Activated CD4-positive, alpha-beta T cell treated with anti-CD3 and anti-CD28 coated beads for 36 hours (primary cell): Measurements from ENCODE around the gene CDH3. TPM values are rescaled to one million over a fixed set of nuclear protein-coding genes. Genes with fewer than 3 reads are reported as not detected.
A peak's percentile ranks its signal among the peaks of the same experiment; 100 is the strongest.

ENCODE experiments used
- ATAC-seq: fragments of 200-7000 bp; cut with Tn5 transposase; one replicate; pipeline ENCODE4 v1.10.0; 2021; ENCODE audit warnings: mild to moderate bottlenecking, moderate library complexity
- CTCF ChIA-PET: fragments of 350-600 bp; sonication (Branson Sonifier 250); formaldehyde crosslinking; loops from one replicate; lab custom pipeline; 2021; ENCODE audit warnings: antibody characterized with exemption; lab: Charles Lee
- POLR2A ChIA-PET: fragments of 350-600 bp; sonication (Branson Sonifier 250); formaldehyde crosslinking; loops from one replicate; lab custom pipeline; 2021; ENCODE audit warnings: antibody characterized with exemption, inconsistent platforms; lab: Charles Lee
- DNase-seq: peaks from one replicate; pipeline ENCODE4 v3.0.0-alpha.2; 2020
- H3K27ac Mint-ChIP-seq: one replicate; pipeline ENCODE4 v1.8.0; 2021; ENCODE audit warnings: mixed read lengths
- H3K27me3 Mint-ChIP-seq: one replicate; pipeline ENCODE4 v1.8.0; 2021; ENCODE audit warnings: mixed read lengths
- H3K36me3 Mint-ChIP-seq: one replicate; pipeline ENCODE4 v1.8.0; 2021; ENCODE audit warnings: low read depth, mixed read lengths
- H3K4me1 Mint-ChIP-seq: one replicate; pipeline ENCODE4 v1.8.0; 2021; ENCODE audit warnings: mixed read lengths
- H3K4me3 Mint-ChIP-seq: one replicate; pipeline ENCODE4 v1.8.0; 2021; ENCODE audit warnings: mild to moderate bottlenecking, moderate library complexity, mixed read lengths
- H3K9me3 Mint-ChIP-seq: one replicate; pipeline ENCODE4 v1.8.0; 2021; ENCODE audit warnings: low read depth, mixed read lengths
- intact Hi-C, 2 experiments: fragments of 100-400 bp; cut with DNase I in 1 of 2; cut with micrococcal nuclease in 1 of 2; formaldehyde crosslinking; loops; one replicate each; pipeline versions ENCODE4 v1.14.2 to v1.15.1; 2022 to 2024; cut with DNase I, micrococcal nuclease
- total RNA-seq, 2 experiments: library from RNA; stranded (reverse); gene quantifications; one replicate each; pipeline ENCODE4 v1.2.3, GENCODE V29; 2021

CDH3 gene
- total RNA-seq, 2 experiments from 2014 or later: 7.3 to 9.1 TPM

DNA sequence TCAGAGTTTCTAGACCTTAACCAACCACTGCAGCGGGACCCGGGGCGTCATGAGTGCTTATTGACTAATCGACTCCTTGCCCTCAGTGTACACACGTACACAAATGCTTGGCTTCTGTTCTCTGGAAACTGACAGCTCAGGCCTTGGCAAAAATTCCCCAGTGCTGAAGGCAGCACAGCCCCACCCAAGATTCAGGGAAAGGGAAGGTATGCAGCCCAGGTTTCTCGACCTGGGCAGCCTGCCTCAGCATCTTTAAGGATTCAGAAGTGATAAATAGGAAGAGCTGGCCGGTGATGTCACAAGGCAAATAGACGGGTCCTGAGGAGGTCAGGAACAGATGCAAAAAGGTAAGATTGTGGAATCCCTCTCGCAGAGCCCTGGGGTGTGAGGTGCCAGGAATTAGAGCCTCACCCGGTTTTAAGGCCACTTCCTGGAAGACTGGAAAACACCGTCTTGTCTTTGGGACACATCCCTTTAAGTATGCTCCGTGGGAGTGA lies 9.0 kb upstream of the CDH3 start:
- no peaks in the 10 kb centered on the region for H3K36me3 Mint-ChIP-seq
- H3K27me3 Mint-ChIP-seq: peaks cover 11% of the 10 kb centered on the region
- peaks cover 12% of the 10 kb centered on the region for H3K4me1 Mint-ChIP-seq
- CTCF ChIA-PET: interaction anchor here (1.4 kb wide), 1 partner anchor 46 kb away, joined by 8 read pairs; no protein-coding TSS in a partner anchor
- POLR2A ChIA-PET: no interaction called here
- ATAC-seq: no peak
- intact Hi-C loops: no loop called here
- no peak overlapping the region for H3K4me3 Mint-ChIP-seq
- DNase-seq: no peak
- no peaks in the 10 kb centered on the region for H3K9me3 Mint-ChIP-seq
- H3K27ac Mint-ChIP-seq: no peak overlapping the region

DNA sequence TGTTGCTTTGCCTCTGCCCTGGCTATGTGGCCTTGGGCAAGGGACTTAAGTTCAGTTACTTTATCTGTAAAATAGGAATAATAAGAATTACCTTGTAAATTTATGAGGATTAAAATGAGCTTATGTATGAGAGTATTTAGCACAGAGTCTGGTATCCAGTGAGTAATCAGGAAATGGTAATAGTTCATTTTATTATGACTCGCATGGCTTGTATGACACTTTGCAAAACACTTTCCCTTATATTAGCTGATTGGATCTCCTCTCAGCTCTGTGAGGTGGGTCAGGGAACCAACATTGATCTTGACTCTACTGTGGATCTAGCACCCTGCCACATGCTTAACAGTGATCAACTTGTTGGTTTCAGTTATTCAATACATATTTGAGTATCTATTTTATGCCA lies 8.3 kb upstream of the CDH3 start:
- Mint-ChIP-seq H3K36me3 (no peaks in the 10 kb centered on the region), H3K4me1 (peaks cover 12% of the 10 kb centered on the region), H3K9me3 (no peaks in the 10 kb centered on the region), H3K4me3 (no peak overlapping the region), H3K27ac (no peak overlapping the region), H3K27me3 (peaks cover 12% of the 10 kb centered on the region)
- ATAC-seq: peak; percentile 87
- CTCF ChIA-PET: interaction anchor here (0.6 to 1.4 kb wide), 2 partner anchors 10 to 46 kb away, joined by 3 to 8 read pairs; no protein-coding TSS in a partner anchor
- intact Hi-C loops: no loop called here
- POLR2A ChIA-PET: interaction anchor here (0.6 to 0.8 kb wide), 2 partner anchors 11 to 488 kb away, joined by 3 to 4 read pairs; no protein-coding TSS in a partner anchor
- DNase-seq: no peak

DNA sequence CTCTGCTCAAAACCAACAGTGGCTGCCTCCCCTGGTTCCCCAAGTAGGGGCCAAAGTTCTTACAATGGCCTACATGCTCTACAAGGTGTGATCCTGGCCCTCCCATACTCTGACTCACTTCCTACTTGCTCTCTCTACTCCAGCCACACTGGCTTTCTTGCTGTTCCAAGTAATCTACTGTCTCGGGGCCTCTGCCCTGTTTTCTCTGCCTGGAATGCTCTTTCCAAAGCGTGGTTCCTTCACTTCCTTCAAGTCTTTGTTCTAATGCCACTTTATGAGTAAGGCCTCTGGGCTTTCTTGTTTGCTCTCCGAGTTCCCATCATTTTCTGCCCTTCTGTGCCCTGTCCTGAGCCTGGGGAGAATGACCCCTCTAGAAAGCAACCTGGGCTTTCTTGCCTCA lies 4.1 kb upstream of the CDH3 start:
- ChIA-PET POLR2A (no interaction called here), CTCF (interaction anchor here (0.7 kb wide), 1 partner anchor 44 kb away, joined by 3 read pairs; no protein-coding TSS in a partner anchor)
- no peaks in the 10 kb centered on the region for H3K36me3 Mint-ChIP-seq
- no peaks in the 10 kb centered on the region for H3K9me3 Mint-ChIP-seq
- peaks cover 30% of the 10 kb centered on the region for H3K27me3 Mint-ChIP-seq
- DNase-seq (no peak), ATAC-seq (peak; percentile 40)
- no peak overlapping the region for H3K4me3 Mint-ChIP-seq
- intact Hi-C loops: no loop called here
- peaks cover 15% of the 10 kb centered on the region for H3K4me1 Mint-ChIP-seq
- no peak overlapping the region for H3K27ac Mint-ChIP-seq

DNA sequence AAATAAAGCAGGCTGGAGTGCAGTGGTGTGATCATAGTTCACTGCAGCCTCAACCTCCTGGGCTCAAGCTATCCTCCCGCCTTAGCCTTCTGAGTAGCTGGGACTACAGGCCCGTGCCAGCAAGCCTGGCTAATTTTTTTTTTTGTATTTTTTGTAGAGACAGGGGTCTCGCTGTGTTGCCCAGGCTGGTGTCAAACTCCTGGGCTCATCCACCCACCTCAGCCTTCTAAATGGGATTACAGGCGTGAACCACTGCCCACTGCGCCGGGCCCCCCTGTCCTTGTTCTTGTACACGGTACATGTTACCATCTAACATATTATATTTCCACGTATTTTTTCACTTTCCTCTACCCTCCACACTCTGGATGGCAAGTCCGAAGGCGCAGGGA lies 3.1 kb upstream of the CDH3 start:
- DNase-seq (no peak), ATAC-seq (no peak)
- Mint-ChIP-seq H3K4me1 (peaks cover 10% of the 10 kb centered on the region), H3K27me3 (peaks cover 34% of the 10 kb centered on the region), H3K27ac (no peak overlapping the region), H3K36me3 (no peaks in the 10 kb centered on the region), H3K9me3 (no peaks in the 10 kb centered on the region), H3K4me3 (no peak overlapping the region)
- CTCF ChIA-PET: interaction anchor here (0.7 kb wide), 1 partner anchor 664 kb away, joined by 3 read pairs; no protein-coding TSS in a partner anchor
- intact Hi-C loops: no loop called here
- POLR2A ChIA-PET: no interaction called here

DNA sequence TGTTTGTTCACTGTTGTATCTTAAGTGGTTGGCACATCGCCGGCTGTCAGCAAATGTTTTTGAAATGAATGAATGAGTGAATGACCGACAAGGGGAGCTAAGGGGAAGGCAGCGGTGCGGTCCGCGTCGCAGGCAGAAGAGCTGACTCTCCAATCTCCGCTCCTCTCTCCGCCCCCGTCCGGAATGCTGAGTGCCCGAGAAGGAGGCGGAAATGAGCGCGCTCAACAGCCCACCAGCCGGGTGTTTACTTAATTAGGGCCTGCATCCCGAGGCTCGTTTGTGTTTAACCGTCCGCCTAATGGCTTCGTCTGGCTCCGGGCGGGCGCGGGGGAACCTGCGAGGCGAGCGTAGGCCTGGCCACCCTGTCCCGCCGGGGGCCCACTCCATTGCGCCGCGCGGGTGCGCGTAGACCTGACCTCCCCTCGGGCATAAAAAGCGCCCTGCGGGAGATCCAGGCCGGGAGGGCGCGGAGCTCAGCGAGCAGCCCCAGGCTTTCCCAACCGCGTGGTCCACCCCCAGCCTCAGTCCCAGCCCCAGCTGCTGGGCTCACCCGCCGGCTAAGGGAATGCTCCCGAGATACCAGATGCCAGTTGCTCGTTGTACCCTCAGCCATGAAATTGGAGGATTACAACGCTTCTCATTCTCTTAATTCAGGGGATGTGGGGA lies 2.5 kb upstream of the CDH3 start:
- ATAC-seq (no peak), DNase-seq (peak; percentile 35)
- Mint-ChIP-seq H3K4me3 (no peak overlapping the region), H3K36me3 (no peaks in the 10 kb centered on the region), H3K9me3 (no peaks in the 10 kb centered on the region), H3K27ac (no peak overlapping the region), H3K27me3 (peaks cover 38% of the 10 kb centered on the region), H3K4me1 (peaks cover 8% of the 10 kb centered on the region)
- ChIA-PET POLR2A (no interaction called here), CTCF (interaction anchor here (0.6 kb wide), 1 partner anchor 102 kb away, joined by 3 read pairs; no protein-coding TSS in a partner anchor)
- intact Hi-C loops: no loop called here

DNA sequence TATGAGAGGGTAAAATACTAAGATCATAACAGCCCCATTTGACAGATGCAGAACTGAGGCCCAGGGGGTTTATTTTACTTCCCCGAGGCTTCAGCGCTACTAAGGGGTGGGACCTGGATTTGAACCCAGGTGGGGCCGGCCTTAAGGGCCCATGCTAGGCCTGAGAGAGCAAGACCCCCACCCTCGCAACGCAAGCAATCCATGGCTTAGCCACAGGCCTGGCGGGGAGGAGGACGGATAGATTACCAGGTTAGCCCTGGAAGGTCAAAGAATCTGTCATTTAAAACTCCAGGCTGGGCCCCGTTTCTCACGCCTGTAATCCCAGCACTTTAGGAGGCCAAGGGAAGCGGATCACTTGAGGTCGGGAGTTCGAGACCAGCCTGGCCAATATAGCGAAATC lies 1.9 kb upstream of the CDH3 start:
- Mint-ChIP-seq H3K27me3 (peaks cover 44% of the 10 kb centered on the region), H3K27ac (no peak overlapping the region), H3K9me3 (no peaks in the 10 kb centered on the region), H3K36me3 (no peaks in the 10 kb centered on the region), H3K4me3 (no peak overlapping the region), H3K4me1 (peaks cover 12% of the 10 kb centered on the region)
- POLR2A ChIA-PET: no interaction called here
- DNase-seq (no peak), ATAC-seq (no peak)
- CTCF ChIA-PET: interaction anchor here (0.7 kb wide), 1 partner anchor 948 kb away, joined by 3 read pairs; no protein-coding TSS in a partner anchor
- intact Hi-C loops: no loop called here

DNA sequence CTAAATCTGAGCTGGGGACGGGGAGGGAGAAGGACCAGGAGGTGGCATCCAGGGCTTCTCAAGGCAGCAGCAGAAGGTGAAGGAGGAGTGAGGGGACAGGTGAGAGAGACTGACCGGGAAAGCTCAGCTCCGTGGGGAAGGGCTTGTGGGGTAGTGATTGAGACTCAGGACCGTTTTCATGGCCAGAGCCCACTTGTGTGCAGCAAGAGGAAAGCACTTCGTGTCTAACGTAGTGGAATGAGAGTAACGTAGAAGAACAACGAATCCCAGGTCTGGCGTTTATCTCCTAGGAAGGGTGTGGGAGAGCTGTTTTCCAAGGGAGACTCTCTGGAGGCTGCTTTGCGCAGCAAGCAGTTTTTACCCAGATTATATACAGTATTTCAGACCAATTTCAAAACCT lies 1.3 kb upstream of the CDH3 start:
- Mint-ChIP-seq H3K27ac (no peak overlapping the region), H3K9me3 (no peaks in the 10 kb centered on the region), H3K27me3 (peaks cover 45% of the 10 kb centered on the region), H3K4me3 (no peak overlapping the region), H3K36me3 (no peaks in the 10 kb centered on the region), H3K4me1 (peaks cover 12% of the 10 kb centered on the region)
- intact Hi-C loops: no loop called here
- ATAC-seq: no peak
- DNase-seq: no peak
- ChIA-PET POLR2A (interaction anchor here (0.6 kb wide), 1 partner anchor 485 kb away, joined by 6 read pairs; no protein-coding TSS in a partner anchor), CTCF (interaction anchor here (0.5 to 1.0 kb wide), 5 partner anchors 24 to 948 kb away, joined by 3 to 4 read pairs (median 3); no protein-coding TSS in a partner anchor)

DNA sequence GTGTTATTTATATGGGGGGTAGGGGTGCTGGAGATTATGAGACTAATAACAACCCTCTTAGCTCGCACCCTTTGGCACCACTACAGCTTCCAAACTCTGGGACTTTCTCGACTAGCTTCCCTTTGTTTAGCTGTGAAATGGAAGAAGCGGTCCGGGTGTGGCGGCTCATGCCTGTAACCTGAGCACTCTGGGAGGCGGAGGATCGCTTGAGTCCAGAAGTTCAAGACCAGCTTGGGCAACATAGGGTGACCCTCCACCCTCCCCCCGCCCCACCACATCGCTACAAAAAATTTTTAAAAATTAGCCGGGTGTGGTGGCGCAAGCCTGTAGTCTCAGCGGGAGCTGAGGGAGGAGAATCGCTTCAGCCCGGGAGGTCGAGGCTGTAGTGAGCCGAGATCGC lies 814 bp upstream of the CDH3 start:
- CTCF ChIA-PET: interaction anchor here (0.5 to 1.0 kb wide), 5 partner anchors 24 to 480 kb away, joined by 3 to 4 read pairs (median 3); no protein-coding TSS in a partner anchor
- Mint-ChIP-seq H3K27me3 (peaks cover 50% of the 10 kb centered on the region), H3K9me3 (no peaks in the 10 kb centered on the region), H3K27ac (no peak overlapping the region), H3K4me1 (peaks cover 12% of the 10 kb centered on the region), H3K4me3 (peak overlapping the region; percentile 61), H3K36me3 (no peaks in the 10 kb centered on the region)
- ATAC-seq (no peak), DNase-seq (no peak)
- POLR2A ChIA-PET: interaction anchor here (0.6 kb wide), 2 partner anchors 158 to 485 kb away, joined by 4 to 6 read pairs; no protein-coding TSS in a partner anchor
- intact Hi-C loops: no loop called here

DNA sequence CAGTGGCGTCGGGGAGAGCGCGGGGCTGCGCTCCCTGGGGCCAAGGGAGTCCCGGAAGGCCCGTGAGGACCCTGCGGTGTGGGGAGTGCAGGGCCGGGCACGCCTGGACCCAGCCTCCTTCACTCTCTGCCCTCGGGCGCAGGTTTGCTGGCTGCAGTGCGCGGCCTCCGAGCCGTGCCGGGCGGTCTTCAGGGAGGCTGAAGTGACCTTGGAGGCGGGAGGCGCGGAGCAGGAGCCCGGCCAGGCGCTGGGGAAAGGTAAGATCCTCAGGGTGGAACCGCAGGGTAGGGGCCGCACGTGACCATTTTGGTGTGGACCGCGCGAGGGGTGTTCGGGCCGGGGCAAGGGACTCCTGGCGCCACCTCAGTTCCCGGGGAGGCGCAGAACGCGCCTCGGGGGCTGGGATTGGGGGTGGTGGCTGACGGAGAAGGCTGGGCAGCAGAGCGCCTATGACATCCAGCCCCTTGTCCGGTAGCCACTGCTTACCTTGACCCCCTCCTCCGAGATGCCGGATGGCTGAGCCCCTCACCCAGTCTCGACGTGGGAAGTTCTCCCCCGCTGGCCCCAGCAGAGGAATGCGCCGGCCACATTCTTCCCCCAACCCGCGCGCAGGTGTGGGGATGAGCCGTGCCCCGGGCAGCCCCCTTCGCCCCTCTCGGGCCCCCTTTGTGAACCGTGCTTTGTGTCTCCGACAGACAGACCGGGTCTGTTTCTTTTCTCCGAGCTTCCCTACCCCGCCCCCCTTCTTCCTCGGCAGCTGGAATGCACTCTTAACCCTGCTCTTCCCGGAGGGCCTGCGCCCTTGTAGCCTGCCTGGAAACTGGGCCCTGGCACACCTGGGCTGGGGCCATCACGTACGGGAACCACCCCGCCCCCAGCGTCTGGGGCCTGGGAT lies 631 bp downstream of the CDH3 start:
- peak overlapping the region; percentile 52 for H3K4me3 Mint-ChIP-seq
- peaks cover 12% of the 10 kb centered on the region for H3K4me1 Mint-ChIP-seq
- no peak overlapping the region for H3K27ac Mint-ChIP-seq
- POLR2A ChIA-PET: no interaction called here
- H3K9me3 Mint-ChIP-seq: no peaks in the 10 kb centered on the region
- H3K27me3 Mint-ChIP-seq: peaks cover 54% of the 10 kb centered on the region
- DNase-seq (no peak), ATAC-seq (peak; percentile 13)
- intact Hi-C loops: loop anchor here in 1 of 2 experiments (5.0 kb wide), 1 partner anchor 118 kb away; no protein-coding TSS in a partner anchor
- CTCF ChIA-PET: interaction anchor here (0.6 kb wide), 1 partner anchor 105 kb away, joined by 3 read pairs; no protein-coding TSS in a partner anchor
- H3K36me3 Mint-ChIP-seq: no peaks in the 10 kb centered on the region

DNA sequence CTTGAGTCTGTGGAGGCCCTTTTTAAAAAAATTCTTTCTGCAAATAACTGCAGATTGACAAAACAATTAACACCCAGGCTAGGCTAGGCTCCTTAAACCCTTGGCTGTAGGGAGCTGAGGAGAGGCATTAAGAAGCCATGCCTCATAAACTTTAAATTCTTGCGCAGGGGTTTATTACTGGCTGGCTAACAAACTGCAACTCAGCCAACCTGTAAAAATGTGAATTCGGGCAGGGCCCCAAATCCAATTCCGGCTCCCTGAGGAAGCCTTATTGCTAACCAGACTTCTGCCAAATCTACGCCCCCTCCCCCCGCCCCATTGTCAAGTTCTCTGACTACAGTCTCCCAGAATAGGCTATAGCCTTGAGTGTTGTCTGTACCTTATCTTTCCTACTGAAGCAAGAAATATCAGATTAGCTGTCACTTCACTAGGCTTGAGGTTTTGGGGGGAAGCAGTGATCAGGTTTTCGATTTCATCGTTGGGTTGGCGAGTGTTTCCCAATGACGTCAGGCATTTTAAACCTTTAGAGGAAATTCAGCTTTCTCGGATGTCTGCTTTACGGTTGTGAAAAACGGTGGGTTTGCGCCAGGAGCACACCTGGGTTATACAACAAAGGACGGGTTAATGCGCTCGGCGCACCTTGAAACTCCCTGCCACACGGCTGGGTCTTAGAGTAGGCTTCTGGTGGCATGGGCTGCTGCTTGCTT lies 2.0 kb downstream of the CDH3 start:
- Mint-ChIP-seq H3K27me3 (peaks cover 49% of the 10 kb centered on the region), H3K9me3 (no peaks in the 10 kb centered on the region), H3K4me3 (no peak overlapping the region), H3K27ac (no peak overlapping the region), H3K4me1 (peaks cover 12% of the 10 kb centered on the region), H3K36me3 (no peaks in the 10 kb centered on the region)
- ATAC-seq: peak; percentile 49
- ChIA-PET CTCF (interaction anchor here (0.5 to 1.3 kb wide), 2 partner anchors 10 to 13 kb away, joined by 3 to 5 read pairs; no protein-coding TSS in a partner anchor), POLR2A (interaction anchor here (0.9 kb wide), 1 partner anchor 10 kb away, joined by 4 read pairs; no protein-coding TSS in a partner anchor)
- DNase-seq: peak; percentile 41
- intact Hi-C loops: loop anchor here in 1 of 2 experiments (1.0 to 5.0 kb wide), 2 partner anchors 110 to 120 kb away; no protein-coding TSS in a partner anchor
